Activated CD4-positive, alpha-beta T cell treated with anti-CD3 and anti-CD28 coated beads, Interleukin-2, amount 50 U/mL, for 48 hours (primary cell): Measurements from ENCODE around the gene IRF8.

Experiments
- DNase-seq, 2 experiments: peaks; one replicate each; pipeline ENCODE4 v3.0.0-alpha.2; 2020

Gene IRF8

DNA sequence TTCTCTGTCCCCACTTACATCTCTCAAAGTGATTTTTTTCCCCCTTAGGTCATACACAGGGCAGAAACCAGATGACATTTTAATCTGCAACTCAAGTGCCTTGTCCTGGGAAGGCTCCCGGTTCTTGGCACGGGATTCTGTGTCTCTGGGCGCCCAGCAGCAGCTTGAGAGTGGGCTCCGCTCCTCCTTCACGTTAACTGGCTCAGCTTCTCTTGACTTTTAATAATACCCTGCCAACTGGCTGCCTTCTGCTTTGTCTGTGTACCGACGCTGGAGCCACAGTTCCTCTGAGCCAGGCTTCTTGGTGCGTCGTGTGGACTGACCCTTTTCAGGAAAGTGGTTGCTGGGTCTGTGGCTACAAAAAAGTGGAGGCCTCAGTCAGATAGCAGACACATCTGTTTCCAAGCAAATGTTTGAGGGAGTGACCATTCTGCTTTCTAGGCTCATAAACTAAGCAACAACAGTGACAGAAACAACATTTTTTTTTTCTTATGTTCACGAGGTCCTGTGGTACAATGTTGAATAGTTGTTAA lies 64.9 kb downstream of the IRF8 start:
- no peak for DNase-seq

DNA sequence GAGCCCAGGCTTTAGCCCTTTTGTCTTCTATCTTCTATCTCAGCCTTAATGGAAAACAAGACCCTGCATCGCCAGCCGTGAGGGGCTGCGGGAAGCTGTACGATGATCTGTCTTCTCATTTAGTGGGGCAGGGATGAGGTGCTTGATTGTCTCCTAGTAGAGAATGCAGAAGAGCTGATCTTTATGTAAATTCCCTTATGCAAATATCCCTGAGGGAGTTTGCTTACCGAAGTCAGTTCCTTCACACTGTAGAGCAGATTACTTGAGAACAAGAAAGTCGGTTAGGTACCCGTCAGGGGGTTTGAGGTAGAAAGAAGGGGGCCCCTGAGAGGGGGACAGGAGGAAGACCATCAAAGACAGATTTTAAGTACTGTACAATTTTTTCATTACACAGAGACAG lies 66.2 kb downstream of the IRF8 start:
- no peak for DNase-seq

DNA sequence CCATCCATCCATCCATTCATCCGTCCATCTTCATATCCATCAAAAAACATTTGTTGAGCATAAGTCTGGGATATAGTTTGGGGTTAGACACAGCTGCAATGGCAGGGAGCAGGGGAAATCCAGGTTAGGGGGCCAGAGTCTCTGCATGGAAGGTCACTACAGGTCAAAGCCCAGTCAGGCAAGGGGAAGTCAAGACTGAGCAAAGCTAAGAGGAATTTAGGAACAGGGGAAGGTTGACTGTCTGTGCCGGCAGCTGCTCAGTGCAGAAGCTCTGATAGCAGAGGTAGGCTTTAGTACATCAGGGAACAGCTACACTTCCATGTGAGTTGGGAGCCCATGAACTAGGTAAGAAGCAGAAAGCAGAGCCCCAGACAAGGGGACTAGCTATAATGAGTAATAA lies 68.1 kb downstream of the IRF8 start:
- no peak for DNase-seq

DNA sequence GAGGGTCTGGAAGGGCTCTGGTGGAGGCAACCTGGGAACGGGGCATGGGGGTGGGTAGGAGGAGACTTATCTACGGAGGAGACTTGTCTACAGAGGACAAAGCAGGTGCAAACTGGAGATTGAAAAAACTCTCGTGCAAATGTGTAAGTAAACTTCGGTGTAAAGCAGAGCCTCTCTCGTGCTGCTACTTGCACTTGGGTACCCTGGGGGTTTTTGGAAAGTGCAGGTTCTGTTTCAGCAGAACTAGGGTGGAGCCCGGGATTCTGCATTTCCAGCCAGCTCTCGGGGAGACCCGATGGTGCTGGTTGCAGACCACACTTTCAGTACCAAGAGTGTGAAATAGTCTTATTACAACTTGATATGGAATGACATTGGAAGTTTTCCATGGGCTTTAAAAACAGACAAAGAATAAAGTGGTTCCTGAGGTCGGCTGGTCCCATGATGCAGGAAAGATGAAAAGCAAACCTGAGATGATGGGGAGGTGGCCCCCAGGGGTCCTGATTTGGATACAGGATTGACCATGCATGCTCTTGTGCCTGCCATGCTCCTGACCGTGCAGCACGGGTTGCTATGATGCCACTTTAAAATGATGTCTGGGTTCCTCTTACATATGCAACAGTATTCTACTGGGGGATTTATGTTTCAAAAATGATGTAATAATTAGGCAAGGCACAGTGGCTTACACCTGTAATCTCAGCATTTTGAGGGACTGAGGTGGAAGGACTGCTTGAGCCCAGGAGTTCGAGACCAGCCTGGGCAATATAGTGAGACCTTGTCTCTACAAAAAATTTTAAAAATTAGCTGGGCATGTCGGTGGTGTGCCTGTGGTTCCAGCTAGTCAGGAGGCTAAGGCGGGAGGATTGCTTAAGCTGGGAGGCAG lies 69.3 kb downstream of the IRF8 start:
- DNase-seq, result no peak

DNA sequence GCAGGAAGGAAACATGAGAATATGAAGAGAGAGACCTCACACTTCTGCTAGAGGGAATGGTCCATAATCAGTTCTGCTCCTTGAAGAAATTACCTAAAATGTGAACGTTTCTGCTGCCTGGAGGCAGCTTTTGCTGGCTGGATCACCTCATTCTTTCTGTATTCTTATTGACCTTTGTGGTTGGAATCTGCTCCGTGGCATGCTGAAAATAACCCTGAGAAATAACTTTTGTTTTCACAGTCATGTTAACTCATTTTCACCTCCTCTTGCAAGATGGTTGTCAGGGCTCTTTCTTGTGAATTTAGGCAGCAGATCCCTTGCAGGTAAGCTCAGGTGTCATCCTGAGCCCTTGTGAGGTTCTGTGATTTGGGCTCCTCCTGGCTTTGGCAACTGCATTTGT lies 70.2 kb downstream of the IRF8 start:
- no peak for DNase-seq

DNA sequence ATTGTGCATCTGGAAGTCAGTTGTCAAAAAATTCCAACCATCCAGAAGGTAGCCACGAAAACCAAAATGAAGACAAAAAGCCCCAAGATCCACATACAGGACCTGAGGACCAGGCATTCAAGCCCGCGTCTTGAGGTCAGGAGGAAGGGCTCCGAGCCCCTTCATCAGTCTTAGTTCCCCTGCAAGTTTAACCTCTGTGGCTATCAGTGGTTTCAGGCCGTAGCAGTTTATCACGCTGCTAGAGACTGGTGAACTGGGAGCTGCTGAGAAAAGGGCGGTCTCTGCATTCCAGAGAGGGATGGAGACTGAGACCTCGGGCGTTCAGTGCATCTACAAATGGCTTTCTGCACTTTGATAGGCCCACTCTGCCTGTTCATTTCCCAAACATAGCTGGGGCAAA lies 70.6 kb downstream of the IRF8 start:
- DNase-seq, result no peak

DNA sequence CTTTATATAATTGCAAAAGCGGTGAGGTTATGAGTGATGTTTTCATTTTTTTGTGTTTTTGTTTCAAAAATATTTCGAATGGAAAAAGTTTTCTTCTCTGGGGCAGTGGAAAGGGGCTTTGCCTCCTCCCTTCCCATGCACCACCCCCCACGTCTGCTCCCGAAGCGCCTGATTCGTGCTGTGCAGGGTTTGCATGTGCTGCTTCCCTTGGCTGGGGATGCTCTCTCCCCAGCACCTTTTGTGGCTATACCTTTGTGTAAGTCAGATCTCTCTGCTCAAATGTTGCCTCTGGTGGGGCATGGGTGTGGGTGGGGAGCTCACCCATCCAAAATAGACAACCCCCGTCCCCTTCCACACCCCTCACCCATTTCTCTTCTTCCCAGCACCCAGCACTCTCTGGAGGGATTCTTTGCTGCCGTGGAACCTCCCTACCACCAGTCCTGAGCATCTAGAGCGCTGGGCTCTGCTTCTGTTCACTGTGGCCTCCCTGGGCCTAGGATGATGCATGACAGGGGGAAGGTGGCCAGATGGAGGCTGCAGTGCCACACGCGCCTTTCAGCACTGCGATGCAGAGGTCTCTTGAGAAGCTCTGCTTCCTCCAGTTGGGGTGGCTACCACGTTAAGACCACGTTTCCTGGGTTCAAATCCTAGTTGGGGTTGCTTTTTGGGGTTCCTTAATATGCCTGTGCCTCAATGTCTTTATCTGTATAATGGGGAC lies 71.2 kb downstream of the IRF8 start:
- DNase-seq, result no peak

DNA sequence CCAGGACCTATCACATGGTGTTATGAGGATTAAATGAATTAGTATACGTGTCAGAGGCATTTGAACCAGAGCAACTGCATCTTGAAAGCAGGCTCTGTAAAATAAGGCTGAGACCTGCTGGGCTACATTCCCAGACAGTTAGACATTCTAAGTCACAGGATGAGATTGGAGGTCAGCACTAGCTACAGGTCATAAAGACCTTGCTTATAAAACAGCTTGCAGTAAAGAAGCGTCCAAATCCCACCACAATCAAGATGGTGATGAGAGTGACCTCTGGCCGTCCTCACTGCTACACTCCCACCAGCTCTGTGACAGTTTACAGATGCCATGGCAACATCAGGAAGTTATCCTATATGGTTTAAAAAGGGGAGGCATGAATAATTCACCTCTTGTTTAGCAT lies 71.8 kb downstream of the IRF8 start:
- DNase-seq, result no peak
